K562 (cell line): Measurements from ENCODE around the gene ATE1.

Experiments
- BCL6 ChIP-seq: fragments of 250-450 bp; sonication (Bioruptor Pico); IDR thresholded peaks from 2 replicates; pipeline ENCODE4 v1.4.0; 2020
- HIVEP1 ChIP-seq: fragments of 250-450 bp; sonication (Bioruptor Pico); IDR thresholded peaks from 2 replicates; pipeline ENCODE4 v1.4.0; 2020; ENCODE audit warnings: mild to moderate bottlenecking
- MYBL2 ChIP-seq, 2 experiments: fragments of 450-650 bp in 1 of 2; sonication (generic) in 1 of 2; formaldehyde crosslinking in 1 of 2; IDR thresholded peaks; 2 replicates each; pipeline versions ENCODE4 v1.6.1 to v1.8.1; 2017 to 2022; ENCODE audit warnings: borderline replicate concordance in 1 of 2, inconsistent platforms in 1 of 2, low read depth in 1 of 2, mild to moderate bottlenecking in 1 of 2, missing genetic modification reagents in 1 of 2, moderate library complexity in 1 of 2
- POLR2A ChIP-seq: fragments of 450-650 bp; conservative IDR thresholded peaks from 2 replicates; pipeline ENCODE4 v1.6.1; 2016
- TBP ChIP-seq: optimal IDR thresholded peaks from 2 replicates; pipeline ENCODE3; 2011; ENCODE audit warnings: low read depth, low read length, improper control_type of control experiment
- ZFP36 ChIP-seq: fragments of 150-350 bp; IDR thresholded peaks from 2 replicates; pipeline ENCODE4 v1.6.1; 2018; ENCODE audit warnings: low read length, low read depth; ENCODE audit not compliant: partially characterized antibody

DNA sequence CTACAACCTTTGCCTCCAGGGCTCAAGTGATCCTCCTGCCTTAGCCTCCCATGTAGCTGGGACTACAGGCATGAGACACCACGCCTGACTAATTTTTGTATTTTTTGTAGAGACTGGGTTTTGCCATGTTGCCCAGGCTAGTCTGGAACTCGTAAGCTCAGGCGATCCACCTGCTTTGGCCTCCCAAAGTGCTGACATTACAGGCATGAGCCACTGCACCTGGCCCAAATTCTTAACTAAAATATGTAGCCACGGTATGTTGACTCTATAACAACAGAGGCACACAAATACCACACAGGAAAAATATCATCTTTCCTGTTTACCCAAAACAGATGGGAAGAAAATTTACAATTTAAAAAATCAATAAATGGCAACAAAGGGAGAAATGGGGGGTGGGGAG is 115.8 kb downstream of the ATE1 start:
- no peak for TF ChIP-seq POLR2A
- TF ChIP-seq MYBL2 (IDR thresholded peaks at IDR 0.05; ENCODE audit: low read depth) = no peak
- no peak for TF ChIP-seq MYBL2 (CRISPR knock-in tag; IDR thresholded peaks at IDR 0.05; ENCODE audit: borderline replicate concordance)
- no peak for TF ChIP-seq HIVEP1 (CRISPR knock-in tag)
- TF ChIP-seq ZFP36 = no peak
- no peak for TF ChIP-seq BCL6
- TF ChIP-seq TBP = no peak
